ENCODE results near the gene ID2. TPM values are rescaled to one million over a fixed set of nuclear protein-coding genes. Genes with fewer than 3 reads are reported as not detected.

Gene ID2
- total and polyA plus RNA-seq, 2 of the 13 experiments (the other 11 are each of a cell fraction or from before 2014, with no cell fraction given): 214 to 719 TPM

DNA sequence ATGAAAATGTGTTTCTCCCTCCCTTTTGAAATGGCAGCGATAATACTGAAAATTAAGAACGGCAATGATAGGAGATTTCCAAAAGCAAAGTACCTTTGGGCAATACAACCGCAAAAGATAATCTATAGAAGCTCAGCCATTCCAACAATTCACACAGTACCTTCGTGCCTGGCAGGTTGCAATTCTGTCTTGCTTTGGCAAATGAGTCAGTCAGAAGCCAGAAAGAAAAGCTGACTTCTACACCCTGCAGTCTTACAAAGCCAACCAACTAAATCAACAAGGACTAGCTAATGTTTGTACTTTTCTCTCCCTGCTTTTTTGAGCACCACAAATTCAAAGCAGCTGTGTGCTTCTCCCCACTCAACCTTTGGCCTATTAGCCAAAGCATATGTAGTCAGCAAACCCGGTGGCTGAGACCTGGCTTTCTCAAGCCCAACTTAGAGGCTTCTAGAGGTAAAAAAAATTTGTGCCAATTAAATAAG is 25.7 kb upstream of the ID2 start (continued):
- no peak for TF ChIP-seq ZNF703 (CRISPR knock-in tag; IDR thresholded peaks at IDR 0.05; ENCODE audit: borderline replicate concordance)
- peak; percentile 81 for TF ChIP-seq PHF21A (CRISPR knock-in tag; IDR thresholded peaks at IDR 0.05)
- peak; percentile 65 for TF ChIP-seq XRCC5 (optimal IDR thresholded peaks at IDR 0.05; ENCODE audit: low read length)
- TF ChIP-seq, protein P1, sequence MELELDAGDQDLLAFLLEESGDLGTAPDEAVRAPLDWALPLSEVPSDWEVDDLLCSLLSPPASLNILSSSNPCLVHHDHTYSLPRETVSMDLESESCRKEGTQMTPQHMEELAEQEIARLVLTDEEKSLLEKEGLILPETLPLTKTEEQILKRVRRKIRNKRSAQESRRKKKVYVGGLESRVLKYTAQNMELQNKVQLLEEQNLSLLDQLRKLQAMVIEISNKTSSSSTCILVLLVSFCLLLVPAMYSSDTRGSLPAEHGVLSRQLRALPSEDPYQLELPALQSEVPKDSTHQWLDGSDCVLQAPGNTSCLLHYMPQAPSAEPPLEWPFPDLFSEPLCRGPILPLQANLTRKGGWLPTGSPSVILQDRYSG (CRISPR knock-in tag; IDR thresholded peaks at IDR 0.05): no peak
- TF ChIP-seq, protein P2, sequence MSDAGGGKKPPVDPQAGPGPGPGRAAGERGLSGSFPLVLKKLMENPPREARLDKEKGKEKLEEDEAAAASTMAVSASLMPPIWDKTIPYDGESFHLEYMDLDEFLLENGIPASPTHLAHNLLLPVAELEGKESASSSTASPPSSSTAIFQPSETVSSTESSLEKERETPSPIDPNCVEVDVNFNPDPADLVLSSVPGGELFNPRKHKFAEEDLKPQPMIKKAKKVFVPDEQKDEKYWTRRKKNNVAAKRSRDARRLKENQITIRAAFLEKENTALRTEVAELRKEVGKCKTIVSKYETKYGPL (CRISPR knock-in tag; IDR thresholded peaks at IDR 0.05): no peak
- TF ChIP-seq NFIB (CRISPR knock-in tag; IDR thresholded peaks at IDR 0.05; ENCODE audit: borderline replicate concordance): no peak
- no peak for TF ChIP-seq GABPB1 (CRISPR knock-in tag; IDR thresholded peaks at IDR 0.05)
- TF ChIP-seq JDP2 (CRISPR knock-in tag; IDR thresholded peaks at IDR 0.05; ENCODE audit: borderline replicate concordance): no peak
- TF ChIP-seq ZNF883 (CRISPR knock-in tag; IDR thresholded peaks at IDR 0.05; ENCODE audit: not compliant biosample characterization): no peak
- TF ChIP-seq FIP1L1 (IDR thresholded peaks at IDR 0.05; ENCODE audit: borderline replicate concordance, insufficient read depth, low read depth, low read length): no peak
- peak; percentile 99 for TF ChIP-seq PPARG (CRISPR knock-in tag; conservative IDR thresholded peaks at IDR 0.05)
- TF ChIP-seq ZNF720 (CRISPR knock-in tag; IDR thresholded peaks at IDR 0.05): no peak
- peak; percentile 56; the same call in 1 of the 2 replicates for TF ChIP-seq ZMYM4 (CRISPR knock-in tag; IDR thresholded peaks at IDR 0.05)
- TF ChIP-seq, protein P3, sequence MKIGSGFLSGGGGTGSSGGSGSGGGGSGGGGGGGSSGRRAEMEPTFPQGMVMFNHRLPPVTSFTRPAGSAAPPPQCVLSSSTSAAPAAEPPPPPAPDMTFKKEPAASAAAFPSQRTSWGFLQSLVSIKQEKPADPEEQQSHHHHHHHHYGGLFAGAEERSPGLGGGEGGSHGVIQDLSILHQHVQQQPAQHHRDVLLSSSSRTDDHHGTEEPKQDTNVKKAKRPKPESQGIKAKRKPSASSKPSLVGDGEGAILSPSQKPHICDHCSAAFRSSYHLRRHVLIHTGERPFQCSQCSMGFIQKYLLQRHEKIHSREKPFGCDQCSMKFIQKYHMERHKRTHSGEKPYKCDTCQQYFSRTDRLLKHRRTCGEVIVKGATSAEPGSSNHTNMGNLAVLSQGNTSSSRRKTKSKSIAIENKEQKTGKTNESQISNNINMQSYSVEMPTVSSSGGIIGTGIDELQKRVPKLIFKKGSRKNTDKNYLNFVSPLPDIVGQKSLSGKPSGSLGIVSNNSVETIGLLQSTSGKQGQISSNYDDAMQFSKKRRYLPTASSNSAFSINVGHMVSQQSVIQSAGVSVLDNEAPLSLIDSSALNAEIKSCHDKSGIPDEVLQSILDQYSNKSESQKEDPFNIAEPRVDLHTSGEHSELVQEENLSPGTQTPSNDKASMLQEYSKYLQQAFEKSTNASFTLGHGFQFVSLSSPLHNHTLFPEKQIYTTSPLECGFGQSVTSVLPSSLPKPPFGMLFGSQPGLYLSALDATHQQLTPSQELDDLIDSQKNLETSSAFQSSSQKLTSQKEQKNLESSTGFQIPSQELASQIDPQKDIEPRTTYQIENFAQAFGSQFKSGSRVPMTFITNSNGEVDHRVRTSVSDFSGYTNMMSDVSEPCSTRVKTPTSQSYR (CRISPR knock-in tag; IDR thresholded peaks at IDR 0.05; ENCODE audit: borderline replicate concordance): no peak
- TF ChIP-seq ZNF552 (CRISPR knock-in tag; IDR thresholded peaks at IDR 0.05; ENCODE audit: borderline replicate concordance): no peak
- TF ChIP-seq, protein P4, sequence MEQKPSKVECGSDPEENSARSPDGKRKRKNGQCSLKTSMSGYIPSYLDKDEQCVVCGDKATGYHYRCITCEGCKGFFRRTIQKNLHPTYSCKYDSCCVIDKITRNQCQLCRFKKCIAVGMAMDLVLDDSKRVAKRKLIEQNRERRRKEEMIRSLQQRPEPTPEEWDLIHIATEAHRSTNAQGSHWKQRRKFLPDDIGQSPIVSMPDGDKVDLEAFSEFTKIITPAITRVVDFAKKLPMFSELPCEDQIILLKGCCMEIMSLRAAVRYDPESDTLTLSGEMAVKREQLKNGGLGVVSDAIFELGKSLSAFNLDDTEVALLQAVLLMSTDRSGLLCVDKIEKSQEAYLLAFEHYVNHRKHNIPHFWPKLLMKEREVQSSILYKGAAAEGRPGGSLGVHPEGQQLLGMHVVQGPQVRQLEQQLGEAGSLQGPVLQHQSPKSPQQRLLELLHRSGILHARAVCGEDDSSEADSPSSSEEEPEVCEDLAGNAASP (CRISPR knock-in tag; IDR thresholded peaks at IDR 0.05; ENCODE audit: borderline replicate concordance): peak; percentile 81; the same call in 1 of the 2 replicates
- TF ChIP-seq, protein P5, sequence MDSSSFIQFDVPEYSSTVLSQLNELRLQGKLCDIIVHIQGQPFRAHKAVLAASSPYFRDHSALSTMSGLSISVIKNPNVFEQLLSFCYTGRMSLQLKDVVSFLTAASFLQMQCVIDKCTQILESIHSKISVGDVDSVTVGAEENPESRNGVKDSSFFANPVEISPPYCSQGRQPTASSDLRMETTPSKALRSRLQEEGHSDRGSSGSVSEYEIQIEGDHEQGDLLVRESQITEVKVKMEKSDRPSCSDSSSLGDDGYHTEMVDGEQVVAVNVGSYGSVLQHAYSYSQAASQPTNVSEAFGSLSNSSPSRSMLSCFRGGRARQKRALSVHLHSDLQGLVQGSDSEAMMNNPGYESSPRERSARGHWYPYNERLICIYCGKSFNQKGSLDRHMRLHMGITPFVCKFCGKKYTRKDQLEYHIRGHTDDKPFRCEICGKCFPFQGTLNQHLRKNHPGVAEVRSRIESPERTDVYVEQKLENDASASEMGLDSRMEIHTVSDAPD (CRISPR knock-in tag; IDR thresholded peaks at IDR 0.05): peak; percentile 76
- TF ChIP-seq CHCHD3 (CRISPR knock-in tag; IDR thresholded peaks at IDR 0.05): no peak
- TF ChIP-seq, protein P6, sequence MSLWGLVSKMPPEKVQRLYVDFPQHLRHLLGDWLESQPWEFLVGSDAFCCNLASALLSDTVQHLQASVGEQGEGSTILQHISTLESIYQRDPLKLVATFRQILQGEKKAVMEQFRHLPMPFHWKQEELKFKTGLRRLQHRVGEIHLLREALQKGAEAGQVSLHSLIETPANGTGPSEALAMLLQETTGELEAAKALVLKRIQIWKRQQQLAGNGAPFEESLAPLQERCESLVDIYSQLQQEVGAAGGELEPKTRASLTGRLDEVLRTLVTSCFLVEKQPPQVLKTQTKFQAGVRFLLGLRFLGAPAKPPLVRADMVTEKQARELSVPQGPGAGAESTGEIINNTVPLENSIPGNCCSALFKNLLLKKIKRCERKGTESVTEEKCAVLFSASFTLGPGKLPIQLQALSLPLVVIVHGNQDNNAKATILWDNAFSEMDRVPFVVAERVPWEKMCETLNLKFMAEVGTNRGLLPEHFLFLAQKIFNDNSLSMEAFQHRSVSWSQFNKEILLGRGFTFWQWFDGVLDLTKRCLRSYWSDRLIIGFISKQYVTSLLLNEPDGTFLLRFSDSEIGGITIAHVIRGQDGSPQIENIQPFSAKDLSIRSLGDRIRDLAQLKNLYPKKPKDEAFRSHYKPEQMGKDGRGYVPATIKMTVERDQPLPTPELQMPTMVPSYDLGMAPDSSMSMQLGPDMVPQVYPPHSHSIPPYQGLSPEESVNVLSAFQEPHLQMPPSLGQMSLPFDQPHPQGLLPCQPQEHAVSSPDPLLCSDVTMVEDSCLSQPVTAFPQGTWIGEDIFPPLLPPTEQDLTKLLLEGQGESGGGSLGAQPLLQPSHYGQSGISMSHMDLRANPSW (CRISPR knock-in tag; IDR thresholded peaks at IDR 0.05; ENCODE audit: borderline replicate concordance): 0 out of 2 replicates have a peak, but pooled peaks have one; percentile 70

Measured in HepG2 (cell line).